Tibial artery (tissue), 4 donors: ENCODE measurements around the gene SLC46A1.

Experiments
- DNase-seq, 2 donors: peaks; one replicate each; pipeline ENCODE4 v3.0.0-alpha.2; 2019
- H3K27ac ChIP-seq, 2 donors: fragments of 200-600 bp; sonication (generic) in 1 of 2; 1 replicate in 1 of 2; 2 replicates in 1 of 2; pipeline ENCODE4 v1.5.1; 2018 to 2019; ENCODE audit warnings: mild to moderate bottlenecking in 1 of 2
- H3K27me3 ChIP-seq, 2 donors: fragments of 200-600 bp; sonication (generic) in 1 of 2; one replicate each; pipeline versions ENCODE4 v1.5.1 to v1.6.0; 2016 to 2019
- H3K36me3 ChIP-seq, 3 donors: fragments of 200-600 bp; sonication (generic) in 2 of 3; one replicate each; pipeline ENCODE4 v1.5.1; 2016 to 2019; ENCODE audit warnings: mild to moderate bottlenecking in 2 of 3
- H3K4me1 ChIP-seq, 4 donors: fragments of 200-600 bp; sonication (generic) in 2 of 4; 1 replicate in 3 of 4; 2 replicates in 1 of 4; pipeline ENCODE4 v1.5.1; 2016 to 2019
- H3K4me3 ChIP-seq, 2 donors: fragments of 200-600 bp; sonication (generic) in 1 of 2; 1 replicate in 1 of 2; 2 replicates in 1 of 2; pipeline ENCODE4 v1.5.1; 2018 to 2019; ENCODE audit warnings: mild to moderate bottlenecking in 2 of 2
- H3K9me3 ChIP-seq, 3 donors: fragments of 200-600 bp; sonication (generic) in 1 of 3; one replicate each; pipeline ENCODE4 v1.5.1; 2016 to 2019
- intact Hi-C: fragments of 100-400 bp; cut with DNase I; formaldehyde crosslinking; loops from one replicate; pipeline ENCODE4 v1.15.0; 2023; ENCODE audit warnings: low total_unique reads
- TF ChIP-seq, protein P1 (sequence below), 2 experiments: fragments of 200-600 bp in 1 of 2; fragments of 450-650 bp in 1 of 2; IDR thresholded peaks; one replicate each; pipeline ENCODE4 v1.5.1; 2017 to 2019; ENCODE audit warnings: antibody characterized with exemption in 2 of 2, mild to moderate bottlenecking in 1 of 2, moderate library complexity in 1 of 2

SLC46A1 gene

DNA sequence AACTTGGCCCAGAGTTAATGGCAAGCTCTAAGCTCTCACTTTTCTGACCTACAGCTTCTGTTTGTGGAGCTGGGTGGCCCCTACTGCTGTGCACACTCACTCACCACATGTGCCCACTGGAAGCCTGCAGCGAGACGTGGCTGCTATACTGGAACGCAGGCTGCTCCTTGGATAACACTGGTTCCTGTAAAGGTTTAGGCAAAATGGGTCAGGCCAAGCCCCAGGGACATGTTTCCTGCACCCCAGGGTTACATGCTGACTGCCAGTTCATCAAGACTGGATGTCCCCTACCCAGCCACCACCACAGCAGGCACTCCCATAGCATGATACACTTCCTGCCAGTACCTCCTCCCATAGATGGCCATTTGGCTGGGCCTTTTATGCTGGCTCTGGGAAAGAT lies 57.0 kb downstream of the SLC46A1 start:
- intact Hi-C loops: no loop called here
- TF ChIP-seq, protein P1, sequence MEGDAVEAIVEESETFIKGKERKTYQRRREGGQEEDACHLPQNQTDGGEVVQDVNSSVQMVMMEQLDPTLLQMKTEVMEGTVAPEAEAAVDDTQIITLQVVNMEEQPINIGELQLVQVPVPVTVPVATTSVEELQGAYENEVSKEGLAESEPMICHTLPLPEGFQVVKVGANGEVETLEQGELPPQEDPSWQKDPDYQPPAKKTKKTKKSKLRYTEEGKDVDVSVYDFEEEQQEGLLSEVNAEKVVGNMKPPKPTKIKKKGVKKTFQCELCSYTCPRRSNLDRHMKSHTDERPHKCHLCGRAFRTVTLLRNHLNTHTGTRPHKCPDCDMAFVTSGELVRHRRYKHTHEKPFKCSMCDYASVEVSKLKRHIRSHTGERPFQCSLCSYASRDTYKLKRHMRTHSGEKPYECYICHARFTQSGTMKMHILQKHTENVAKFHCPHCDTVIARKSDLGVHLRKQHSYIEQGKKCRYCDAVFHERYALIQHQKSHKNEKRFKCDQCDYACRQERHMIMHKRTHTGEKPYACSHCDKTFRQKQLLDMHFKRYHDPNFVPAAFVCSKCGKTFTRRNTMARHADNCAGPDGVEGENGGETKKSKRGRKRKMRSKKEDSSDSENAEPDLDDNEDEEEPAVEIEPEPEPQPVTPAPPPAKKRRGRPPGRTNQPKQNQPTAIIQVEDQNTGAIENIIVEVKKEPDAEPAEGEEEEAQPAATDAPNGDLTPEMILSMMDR (IDR thresholded peaks at IDR 0.05): no peak
- no peaks in the 10 kb centered on the region for H3K9me3 ChIP-seq
- H3K27me3 ChIP-seq: no peaks in the 10 kb centered on the region
- no peak overlapping the region for H3K4me3 ChIP-seq
- peaks cover 0 to 30% (median 14%) of the 10 kb centered on the region in 4 donors for H3K4me1 ChIP-seq
- DNase-seq: no peak
- peaks cover 43 to 100% (median 99%) of the 10 kb centered on the region in 3 donors for H3K36me3 ChIP-seq
- H3K27ac ChIP-seq: no peak overlapping the region

DNA sequence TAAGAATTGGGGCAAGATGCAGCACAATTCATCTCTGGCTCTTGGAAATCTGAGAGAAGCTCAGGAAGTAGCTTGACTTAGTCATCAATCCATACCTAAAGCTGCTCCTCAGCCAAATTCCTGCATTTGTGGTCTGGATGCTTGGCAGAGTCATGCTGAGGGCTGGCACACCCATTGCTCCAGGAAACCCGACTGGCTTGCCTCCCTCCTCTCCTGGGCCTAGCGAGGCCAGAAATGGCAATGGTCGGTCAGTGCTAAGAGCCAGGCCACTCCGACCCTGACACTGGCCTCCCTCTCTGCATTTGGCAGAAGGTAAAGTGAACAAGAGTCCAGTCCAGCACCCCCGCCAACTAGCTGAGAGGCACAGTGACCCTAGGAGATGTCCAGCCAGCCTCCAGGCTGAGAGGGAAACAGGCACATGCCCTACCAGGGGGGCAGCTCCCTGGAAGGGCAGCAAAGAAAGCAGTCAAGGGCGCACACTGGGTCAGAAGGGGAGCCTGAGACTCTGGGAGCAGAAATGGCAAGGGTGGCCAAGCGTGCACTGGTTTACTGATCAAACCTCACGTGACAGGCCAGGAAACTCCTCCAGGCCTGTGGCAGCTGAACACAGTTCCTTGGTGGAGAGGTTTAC lies 58.6 kb downstream of the SLC46A1 start:
- H3K4me3 ChIP-seq: no peak overlapping the region
- H3K27me3 ChIP-seq: no peaks in the 10 kb centered on the region
- TF ChIP-seq, protein P1 (IDR thresholded peaks at IDR 0.05): no peak
- H3K4me1 ChIP-seq: peaks cover 0 to 30% (median 14%) of the 10 kb centered on the region in 4 donors
- peaks cover 32 to 100% (median 98%) of the 10 kb centered on the region in 3 donors for H3K36me3 ChIP-seq
- H3K27ac ChIP-seq: peak overlapping the region; percentile 33 to 39
- intact Hi-C loops: no loop called here
- no peaks in the 10 kb centered on the region for H3K9me3 ChIP-seq
- DNase-seq: no peak

DNA sequence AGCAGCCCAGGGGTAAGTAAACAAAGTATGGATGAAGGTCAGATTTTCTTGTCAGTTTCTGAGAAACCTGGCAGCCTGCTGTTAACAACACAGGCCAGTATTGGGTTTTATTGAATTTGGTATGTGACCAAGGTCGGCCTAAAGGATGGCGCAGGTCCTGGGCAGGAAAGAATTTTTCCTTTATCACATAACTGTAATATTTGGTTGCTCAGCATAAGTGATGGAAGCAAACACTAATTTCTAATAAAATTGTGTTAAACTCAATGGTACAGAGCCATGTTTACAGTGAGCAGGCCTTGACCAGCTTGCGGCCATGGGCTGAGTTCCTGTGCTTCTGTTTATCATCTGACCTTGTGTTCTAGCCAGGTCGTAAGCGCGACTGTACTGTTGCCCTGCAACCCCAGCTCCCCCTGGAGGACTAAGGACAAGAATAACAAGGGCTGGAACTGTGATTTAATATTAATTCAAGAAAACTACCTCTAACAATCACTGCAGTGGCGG lies 59.2 kb downstream of the SLC46A1 start:
- TF ChIP-seq, protein P1 (IDR thresholded peaks at IDR 0.05): no peak
- Histone ChIP-seq H3K4me3 (no peak overlapping the region), H3K36me3 (peaks cover 32 to 100% (median 98%) of the 10 kb centered on the region in 3 donors), H3K4me1 (peaks cover 0 to 30% (median 14%) of the 10 kb centered on the region in 4 donors), H3K27me3 (no peaks in the 10 kb centered on the region), H3K27ac (peak overlapping the region; percentile 33 to 39), H3K9me3 (no peaks in the 10 kb centered on the region)
- intact Hi-C loops: no loop called here
- DNase-seq: no peak

GRCh38 chr17:28346199-28346580 lies 59.8 kb downstream of the SLC46A1 start:
- H3K4me3 ChIP-seq: no peak overlapping the region
- intact Hi-C loops: no loop called here
- DNase-seq: no peak
- H3K27me3 ChIP-seq: no peaks in the 10 kb centered on the region
- peaks cover 32 to 100% (median 98%) of the 10 kb centered on the region in 3 donors for H3K36me3 ChIP-seq
- peaks cover 0 to 30% (median 14%) of the 10 kb centered on the region in 4 donors for H3K4me1 ChIP-seq
- H3K27ac ChIP-seq: peak overlapping the region in 1 of 2 donors; percentile 7
- TF ChIP-seq, protein P1 (IDR thresholded peaks at IDR 0.05): no peak
- no peaks in the 10 kb centered on the region for H3K9me3 ChIP-seq

GRCh38 chr17:28345419-28346198 lies 60.4 kb downstream of the SLC46A1 start:
- TF ChIP-seq, protein P1 (IDR thresholded peaks at IDR 0.05): no peak
- Histone ChIP-seq H3K27ac (peak overlapping the region in 1 of 2 donors; percentile 7), H3K9me3 (no peaks in the 10 kb centered on the region), H3K4me3 (no peak overlapping the region), H3K27me3 (no peaks in the 10 kb centered on the region), H3K4me1 (peaks cover 0 to 30% (median 14%) of the 10 kb centered on the region in 4 donors), H3K36me3 (peaks cover 32 to 100% (median 98%) of the 10 kb centered on the region in 3 donors)
- intact Hi-C loops: no loop called here
- no peak for DNase-seq
